ENCODE data around the gene NEK3.
A peak's percentile ranks its signal among the peaks of the same experiment; 100 is the strongest.
"Not testable (repeated sequence)": the region's sequence is repeated elsewhere in the genome, so short reads cannot be mapped to it uniquely, and the experiment has no call there.

The NEK3 gene, protein sequence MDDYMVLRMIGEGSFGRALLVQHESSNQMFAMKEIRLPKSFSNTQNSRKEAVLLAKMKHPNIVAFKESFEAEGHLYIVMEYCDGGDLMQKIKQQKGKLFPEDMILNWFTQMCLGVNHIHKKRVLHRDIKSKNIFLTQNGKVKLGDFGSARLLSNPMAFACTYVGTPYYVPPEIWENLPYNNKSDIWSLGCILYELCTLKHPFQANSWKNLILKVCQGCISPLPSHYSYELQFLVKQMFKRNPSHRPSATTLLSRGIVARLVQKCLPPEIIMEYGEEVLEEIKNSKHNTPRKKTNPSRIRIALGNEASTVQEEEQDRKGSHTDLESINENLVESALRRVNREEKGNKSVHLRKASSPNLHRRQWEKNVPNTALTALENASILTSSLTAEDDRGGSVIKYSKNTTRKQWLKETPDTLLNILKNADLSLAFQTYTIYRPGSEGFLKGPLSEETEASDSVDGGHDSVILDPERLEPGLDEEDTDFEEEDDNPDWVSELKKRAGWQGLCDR

DNA sequence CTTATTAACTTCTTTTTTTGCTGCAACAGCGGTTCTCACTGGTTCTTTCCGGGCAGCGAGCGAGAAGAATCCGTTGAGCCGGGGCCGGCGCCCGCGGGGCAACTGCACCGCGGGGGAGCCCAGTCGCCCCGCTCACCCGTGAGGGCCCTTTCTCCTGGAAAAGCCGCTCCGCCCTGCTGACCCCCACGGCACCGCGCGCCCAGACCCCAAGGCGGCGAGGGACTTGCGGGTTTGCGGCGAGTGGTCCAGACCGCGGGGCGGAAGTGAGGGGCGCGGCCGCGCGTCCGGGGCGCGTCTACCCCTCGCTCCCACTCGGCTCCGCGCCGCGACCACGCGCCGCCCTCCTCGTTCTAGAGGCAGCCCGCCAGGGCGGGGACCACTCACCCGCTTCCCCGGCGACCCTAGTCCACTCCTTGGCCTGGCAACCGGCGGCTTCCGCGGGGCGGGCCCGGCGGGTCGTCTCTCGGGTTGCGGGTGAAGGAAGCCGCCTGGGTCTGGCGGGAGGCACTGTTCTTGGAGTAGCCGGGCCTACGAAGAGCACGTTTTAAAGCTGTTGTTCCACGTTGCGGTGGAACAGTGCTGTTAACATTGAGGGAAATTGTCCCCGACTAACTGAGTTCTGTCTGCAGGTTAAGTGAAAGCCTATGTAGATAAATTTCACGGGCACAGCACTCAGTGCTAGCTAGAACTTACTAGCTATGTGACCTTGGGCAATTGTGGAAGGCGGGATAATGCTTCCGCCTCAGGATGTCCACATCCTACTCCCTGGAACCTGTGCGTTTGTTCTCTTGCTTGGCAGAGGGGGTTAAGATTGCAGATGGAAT lies at the start of gene NEK3:
TSS of gene NEK3 (minus strand) at position 439 of the 824 bp plus-strand sequence. CDS start 3,406 bp downstream, outside the sequence.
- DNase-seq = peak in 13 of 14 donors; percentile 18 to 79 (median 46)

DNA sequence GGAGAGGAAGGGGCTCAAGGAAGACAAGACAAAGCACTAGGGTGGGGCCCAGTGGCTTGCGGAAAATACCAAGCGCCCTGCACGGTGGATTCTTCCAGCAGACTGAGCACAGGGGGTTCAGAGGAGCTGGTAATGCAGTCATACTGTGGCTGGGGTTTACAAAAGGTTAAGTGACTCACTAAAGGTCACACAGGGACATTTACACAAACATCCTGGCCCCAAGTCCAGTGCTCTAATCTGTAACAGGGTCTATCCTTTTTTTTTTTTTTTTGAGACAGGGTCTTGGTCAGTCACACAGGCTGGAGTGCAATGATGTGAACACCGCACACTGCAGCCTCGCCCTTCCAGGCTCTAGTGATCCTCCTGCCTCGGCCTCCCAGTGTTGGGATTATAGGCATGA lies 49.0 kb upstream of the NEK3 start:
- not testable (repeated sequence) for DNase-seq

GRCh38 chr13:52207896-52208295 lies 48.5 kb upstream of the NEK3 start:
- DNase-seq = not testable (repeated sequence)

DNA sequence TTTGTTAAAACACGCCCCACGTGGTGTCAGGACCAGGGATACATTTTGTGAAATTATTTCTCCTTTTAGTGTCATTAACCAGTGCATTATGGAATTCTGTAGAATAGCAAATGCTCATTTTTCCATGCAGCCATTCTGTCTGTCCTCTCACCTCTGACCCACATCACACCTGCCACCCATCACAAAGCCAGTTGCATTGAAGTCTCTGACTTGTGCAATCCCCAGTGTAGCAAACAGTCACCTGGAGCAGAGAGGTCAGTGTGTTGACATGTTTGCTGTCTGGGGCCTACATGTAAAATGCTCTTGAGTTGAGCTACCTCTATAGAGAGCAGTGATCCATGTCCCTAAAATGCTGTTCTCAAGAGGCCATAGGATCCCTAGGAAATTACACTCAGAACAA lies 47.9 kb upstream of the NEK3 start:
- not testable (repeated sequence) for DNase-seq

GRCh38 chr13:52204546-52204945 lies 45.1 kb upstream of the NEK3 start:
- not testable (repeated sequence) for DNase-seq

- not testable (repeated sequence) for DNase-seq
These were observed 44.5 kb upstream of the NEK3 start for GRCh38 chr13:52203864-52204263.

DNA sequence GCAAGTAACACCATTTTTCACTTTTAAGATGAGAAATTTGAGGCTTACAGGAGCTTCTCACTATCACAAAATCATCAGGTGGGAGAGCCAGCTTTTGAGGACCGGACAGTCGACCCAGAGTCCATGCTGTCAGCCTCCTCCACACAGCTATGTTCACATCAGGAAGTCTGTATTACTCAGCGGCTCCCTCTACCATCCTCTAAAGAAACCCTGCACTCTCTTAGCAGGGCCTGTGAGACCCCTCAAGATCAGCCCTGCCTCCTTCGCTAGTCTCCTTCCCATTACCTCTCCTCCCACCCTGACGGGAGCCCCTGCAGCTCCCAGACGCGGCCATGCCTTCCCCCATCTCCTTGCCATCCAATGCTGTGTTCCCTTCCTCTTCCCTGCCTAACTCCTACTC lies 43.1 kb upstream of the NEK3 start:
- DNase-seq = not testable (repeated sequence)

- peak in 9 of 14 donors; percentile 1 to 47 (median 15) for DNase-seq
These were observed 42.2 kb upstream of the NEK3 start for GRCh38 chr13:52201439-52202193.

DNA sequence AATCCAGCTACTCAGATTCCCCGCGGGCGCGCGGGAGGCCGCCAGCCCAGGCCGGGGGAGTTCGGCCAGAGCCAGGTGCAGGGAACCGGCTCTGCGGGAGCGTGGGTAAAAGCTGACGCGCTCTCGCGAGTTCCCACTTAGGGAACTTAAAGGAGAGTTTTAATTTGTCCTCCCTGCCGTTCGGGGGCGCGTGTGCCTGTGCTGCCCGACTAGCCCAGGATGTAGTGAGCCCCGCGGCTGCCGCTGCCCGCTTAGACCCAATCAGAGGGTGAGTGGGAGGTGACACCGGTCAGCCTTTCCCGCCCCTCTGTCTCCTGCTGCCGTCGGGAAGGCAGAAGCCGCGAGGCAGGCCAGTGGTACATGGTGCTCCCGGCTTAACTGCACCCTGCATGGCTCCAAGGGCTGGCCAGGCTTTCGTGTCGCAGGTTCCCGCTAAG lies 36.0 kb upstream of the NEK3 start:
- peak in 9 of 14 donors; percentile 12 to 62 (median 51) for DNase-seq

DNA sequence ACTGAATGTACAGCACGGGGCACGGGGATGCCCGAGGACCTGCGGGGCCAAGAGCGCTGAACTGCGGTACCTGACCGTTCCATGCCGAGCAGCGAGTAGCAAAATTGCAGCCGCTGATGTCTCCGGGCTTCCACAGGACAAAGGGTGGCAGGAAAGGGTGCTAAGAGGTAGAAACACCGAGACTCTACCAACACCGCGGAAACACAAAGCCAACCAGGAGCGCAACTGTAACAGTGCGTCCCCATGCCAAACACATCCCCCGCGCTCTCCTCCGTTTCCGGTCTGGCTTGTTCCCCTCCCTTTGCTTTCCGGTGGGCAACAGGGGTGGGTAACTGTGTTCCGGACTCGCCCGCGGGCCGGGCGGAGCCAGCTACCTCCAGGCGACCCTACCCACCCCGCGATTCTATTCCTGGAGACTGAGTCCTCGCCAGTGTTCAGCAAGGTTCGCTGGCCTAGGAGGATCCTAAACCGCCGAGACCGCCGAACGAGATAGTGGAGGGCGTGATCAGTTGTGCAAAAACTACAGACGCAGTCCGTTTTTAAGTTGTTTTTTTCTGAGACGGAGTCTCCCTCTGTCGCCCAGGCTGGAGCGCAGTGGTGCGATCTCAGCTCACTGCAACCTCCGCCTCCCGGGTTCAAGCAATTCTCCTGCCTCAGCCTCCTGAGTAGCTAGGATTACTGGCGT lies 34.9 kb upstream of the NEK3 start:
- DNase-seq = peak; percentile 33 to 89 (median 80)

DNA sequence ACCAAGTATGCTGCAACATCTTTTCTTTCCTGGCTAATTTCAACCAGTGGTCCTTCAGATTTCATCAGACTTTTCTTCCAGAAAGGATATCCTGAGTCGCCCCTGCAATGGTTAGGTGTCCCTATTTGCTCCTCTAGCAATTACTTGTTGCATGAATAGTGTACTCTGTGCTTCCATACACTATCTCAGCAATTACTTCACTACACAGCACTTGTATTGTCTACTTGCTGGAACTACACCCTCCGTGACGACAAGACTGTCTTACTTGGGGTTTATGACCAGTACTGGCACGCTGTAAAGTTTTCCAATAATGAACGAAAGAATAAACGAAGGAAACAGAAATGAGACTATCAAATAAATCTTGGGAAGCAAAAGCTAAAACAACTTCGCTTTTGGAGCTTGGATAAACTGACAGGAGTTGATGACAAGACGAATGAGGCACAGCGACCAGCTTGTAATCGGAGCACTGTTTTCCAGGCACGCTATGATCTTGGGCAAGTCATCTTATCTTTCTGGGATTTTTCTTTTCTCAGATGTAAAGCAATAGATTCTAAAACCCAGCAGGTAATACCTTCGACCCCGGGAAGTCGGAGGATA lies 34.3 kb upstream of the NEK3 start:
- DNase-seq = not testable (repeated sequence)

DNA sequence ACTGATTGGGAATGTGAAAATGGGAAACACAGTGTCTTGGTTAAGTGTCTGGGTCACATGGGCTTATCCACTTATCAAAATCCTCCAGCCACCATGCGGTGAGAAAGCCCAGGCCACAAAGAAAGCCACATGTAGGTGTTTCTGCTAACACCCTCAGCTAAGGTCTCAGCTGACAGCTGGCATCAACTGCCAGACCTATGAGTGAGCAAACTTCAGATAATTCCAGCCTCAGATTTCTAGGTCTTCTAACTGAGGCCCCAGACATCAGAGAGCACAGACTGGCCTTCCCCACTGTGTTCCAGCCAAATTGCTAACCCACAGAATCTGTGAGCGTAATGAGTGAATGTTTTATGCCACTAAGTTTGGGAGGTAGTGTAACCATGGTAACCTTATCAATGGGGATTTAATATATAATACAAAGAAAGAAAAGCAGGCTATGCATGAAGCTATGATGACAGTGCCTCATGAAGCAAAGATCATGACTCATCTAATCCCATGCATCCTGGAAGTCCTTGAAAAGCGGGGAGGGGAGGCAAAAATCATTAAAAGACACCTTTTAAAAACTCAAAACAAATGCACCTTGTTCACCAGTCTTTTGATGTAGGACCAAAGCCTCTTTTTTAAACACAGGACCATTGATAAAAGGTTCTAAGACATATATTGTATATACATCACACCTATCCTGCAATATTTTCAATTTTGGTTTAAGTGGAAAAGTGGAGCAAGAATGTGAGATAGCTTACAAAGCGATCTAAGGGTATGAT lies 28.2 kb upstream of the NEK3 start:
- not testable (repeated sequence) for DNase-seq

DNA sequence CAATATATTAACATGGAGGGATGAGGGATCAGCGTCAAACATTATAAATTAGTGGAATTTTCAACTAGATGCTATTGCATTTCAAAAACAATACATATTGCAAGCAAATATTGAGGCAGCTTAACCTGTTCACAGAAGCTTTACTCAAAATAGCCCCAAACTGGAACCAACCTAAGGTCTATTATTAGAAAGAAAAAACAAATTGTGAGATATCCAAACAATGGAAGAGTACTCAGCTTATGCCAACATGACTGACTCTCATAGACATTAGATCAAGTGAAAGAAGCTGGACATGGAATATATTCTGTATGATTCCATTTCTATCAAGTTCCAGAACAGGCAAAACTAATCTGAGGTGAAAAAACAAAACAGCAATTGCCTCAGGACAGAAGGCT lies 27.6 kb upstream of the NEK3 start:
- DNase-seq = no peak

- DNase-seq = not testable (repeated sequence)
These were observed 22.0 kb upstream of the NEK3 start for GRCh38 chr13:52181316-52181954.

DNA sequence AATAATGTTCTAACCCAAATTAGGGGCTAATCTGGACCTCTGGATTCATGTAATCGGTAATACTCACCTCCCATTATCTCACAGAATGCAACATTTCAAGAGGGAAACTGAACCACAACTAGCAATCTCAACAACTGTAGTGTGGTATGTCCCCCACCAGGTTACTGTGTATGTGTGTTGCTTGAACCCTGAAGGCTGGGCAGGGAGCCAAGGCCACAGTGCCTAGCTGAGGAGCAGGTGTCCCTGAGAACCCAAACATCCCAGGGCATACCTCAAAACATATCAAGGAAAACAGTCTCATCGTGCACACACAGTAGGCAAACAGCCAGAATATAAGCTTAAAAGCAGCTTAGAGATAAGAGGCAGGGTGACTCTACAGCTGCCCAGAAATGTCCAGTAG lies 20.5 kb upstream of the NEK3 start:
- DNase-seq = no peak

GRCh38 chr13:52177276-52177675 lies 17.9 kb upstream of the NEK3 start:
- DNase-seq = no peak

GRCh38 chr13:52173970-52174369 lies 14.6 kb upstream of the NEK3 start:
- not testable (repeated sequence) for DNase-seq

DNA sequence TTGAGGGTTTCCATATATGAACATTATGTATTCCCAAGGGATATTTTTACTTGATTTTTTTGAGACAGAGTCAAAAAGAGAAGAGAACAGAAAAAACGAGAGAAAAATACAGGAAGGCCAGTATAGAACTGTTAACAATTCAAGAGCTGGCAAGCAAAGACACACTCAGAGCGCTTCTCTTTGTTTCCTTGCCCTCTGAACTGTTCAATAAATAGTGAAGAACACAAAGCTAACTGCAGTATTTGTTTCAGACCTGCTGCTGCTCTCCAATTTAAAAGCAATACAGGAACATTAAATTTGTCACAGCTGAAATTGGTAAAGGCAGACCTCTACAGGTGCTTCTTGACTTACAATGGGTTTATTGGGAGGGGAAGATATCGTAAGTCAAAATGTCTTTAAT lies 14.0 kb upstream of the NEK3 start:
- DNase-seq = no peak

DNA sequence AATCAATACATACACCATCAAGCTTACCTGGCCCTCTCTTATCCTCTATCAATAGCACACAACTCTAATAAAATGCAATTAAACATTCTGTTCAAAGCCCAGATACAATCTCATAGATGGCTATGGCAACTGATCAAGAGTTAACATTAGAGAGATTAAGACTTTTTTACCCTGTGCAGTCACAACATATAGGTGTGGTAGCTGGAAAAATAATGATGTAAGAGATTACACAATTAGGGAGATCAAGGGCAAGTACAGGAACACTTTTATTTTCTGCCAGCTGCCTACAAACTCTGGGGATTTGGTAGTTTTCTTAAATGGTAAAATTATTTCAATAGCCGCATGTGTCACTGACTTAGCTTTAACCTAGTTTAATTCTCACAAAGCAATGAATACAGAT lies 12.3 kb upstream of the NEK3 start:
- DNase-seq = not testable (repeated sequence)

DNA sequence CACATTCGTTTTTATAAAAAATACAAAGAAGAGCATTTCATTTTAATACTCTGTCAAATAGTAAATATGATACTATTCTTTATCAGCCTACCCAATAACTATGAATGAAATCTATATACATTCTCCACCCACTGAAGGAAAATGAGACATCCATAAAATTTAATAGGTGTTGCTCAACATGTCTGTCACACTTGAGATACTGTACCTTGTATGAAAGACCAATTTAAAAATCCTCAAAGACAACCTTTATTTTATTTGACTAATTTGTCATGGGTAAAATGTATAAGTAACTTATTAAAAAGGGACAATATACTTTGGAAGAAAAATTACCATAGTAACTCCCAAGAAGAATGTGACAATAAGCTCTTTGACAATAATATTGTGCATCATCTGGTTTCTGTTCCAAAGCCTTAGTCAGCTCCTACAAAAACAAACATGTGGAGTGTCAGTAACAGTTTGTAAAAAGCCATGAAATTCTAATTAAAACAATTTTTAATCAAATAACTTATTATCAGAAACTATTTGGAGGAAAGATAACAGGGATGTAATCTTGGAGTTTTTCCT lies 11.5 kb upstream of the NEK3 start:
- not testable (repeated sequence) for DNase-seq

All from C1 segment of cervical spinal cord (tissue), 14 donors.